ENCODE data around the gene SLIT3. TPM values are rescaled to one million over a fixed set of nuclear protein-coding genes. Genes with fewer than 3 reads are reported as not detected.

Gene SLIT3
- total and polyA plus RNA-seq, 2 donors: 8.4 to 9.2 TPM

DNA sequence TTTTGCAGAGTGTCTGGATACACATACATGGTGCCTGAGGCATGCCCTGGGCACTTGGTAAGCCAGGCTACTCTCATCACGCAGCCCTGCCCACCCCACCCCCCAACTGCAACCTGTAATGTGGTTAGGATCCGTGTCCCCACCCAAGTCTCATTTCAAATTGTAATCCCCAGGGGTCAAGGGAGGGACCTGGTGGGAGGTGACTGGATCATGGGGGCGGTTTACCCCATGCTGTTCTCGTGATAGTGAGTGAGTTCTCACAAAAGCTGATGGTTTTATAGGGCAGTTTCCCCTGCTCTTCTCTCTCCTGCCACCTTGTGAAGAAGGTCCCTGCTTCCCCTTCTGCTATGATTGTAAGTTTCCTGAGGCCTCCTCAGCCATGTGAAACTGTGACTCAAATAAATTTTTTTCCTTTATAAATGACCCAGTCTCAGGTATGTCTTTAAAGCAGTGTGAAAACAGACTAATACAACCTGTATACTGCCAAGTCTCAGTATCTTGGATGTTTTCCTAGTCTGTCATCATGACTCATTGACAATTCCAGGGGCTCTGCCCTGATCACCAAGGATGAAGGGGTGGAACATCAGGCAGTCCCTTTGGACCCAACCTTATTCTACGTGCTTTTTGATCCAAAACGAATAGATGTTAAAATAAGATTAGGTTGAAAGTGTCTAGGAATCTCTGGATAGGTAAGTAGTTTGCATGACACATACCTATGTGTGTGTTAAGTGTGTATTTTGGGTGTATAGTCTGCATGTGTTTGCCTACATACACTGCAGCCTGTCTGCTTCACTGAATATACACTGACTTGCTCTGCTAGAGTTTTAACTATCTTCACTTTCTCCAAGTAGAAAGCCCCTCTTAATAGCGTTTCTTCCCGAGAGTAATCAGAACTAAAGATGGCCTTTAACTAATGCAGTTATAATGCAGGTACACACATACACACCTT, 293.8 kb downstream of the SLIT3 start:
- no peaks in the 10 kb centered on the region for H3K27me3 ChIP-seq (ENCODE audit: control insufficient read depth in 2 of 2, insufficient read depth in 1 of 2, low read length in 1 of 2)
- 93% methylated on average over 8 of the region's 8 CpGs for WGBS
- H3K27ac ChIP-seq (ENCODE audit: low read depth in 1 of 2, low read length in 1 of 2): no peak overlapping the region
- no peaks in the 10 kb centered on the region for H3K9me3 ChIP-seq (ENCODE audit: control insufficient read depth in 2 of 2, insufficient read depth in 1 of 2, low read length in 1 of 2)
- DNase-seq (ENCODE audit: low read depth in 6 of 9, low spot score in 9 of 9): no peak
- H3K4me3 ChIP-seq (ENCODE audit: low read length in 2 of 2): no peak overlapping the region
- peaks cover 0 to 4% of the 10 kb centered on the region in 2 donors for H3K4me1 ChIP-seq (ENCODE audit: control insufficient read depth in 2 of 2, insufficient read depth in 2 of 2, low read length in 2 of 2)
- no peaks in the 10 kb centered on the region for H3K36me3 ChIP-seq (ENCODE audit: control insufficient read depth in 2 of 2, insufficient read depth in 2 of 2, low read length in 1 of 2)

DNA sequence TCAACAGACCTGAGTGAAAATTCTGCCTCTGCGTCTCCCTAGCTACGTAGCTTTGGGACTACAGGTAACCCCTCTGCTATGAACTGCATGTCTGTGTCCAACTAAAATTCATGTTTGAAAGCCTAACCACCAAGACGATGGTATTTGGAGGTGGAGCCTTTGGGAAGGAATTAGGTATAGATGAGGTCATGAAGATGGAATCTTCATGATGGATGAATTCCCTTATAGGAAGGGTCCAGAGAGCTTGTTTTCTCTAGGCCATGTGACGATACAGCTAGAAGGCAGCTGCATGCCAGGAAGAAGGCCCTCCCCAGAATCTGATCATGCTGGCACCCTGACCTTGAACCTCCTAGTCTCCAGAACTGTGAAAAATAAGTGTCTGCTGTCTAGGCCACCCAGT, 296.4 kb downstream of the SLIT3 start:
- H3K27ac ChIP-seq (ENCODE audit: low read depth in 1 of 2, low read length in 1 of 2): peak overlapping the region; percentile 20 to 58
- WGBS: 95% methylated on average over 4 of the region's 4 CpGs

DNA sequence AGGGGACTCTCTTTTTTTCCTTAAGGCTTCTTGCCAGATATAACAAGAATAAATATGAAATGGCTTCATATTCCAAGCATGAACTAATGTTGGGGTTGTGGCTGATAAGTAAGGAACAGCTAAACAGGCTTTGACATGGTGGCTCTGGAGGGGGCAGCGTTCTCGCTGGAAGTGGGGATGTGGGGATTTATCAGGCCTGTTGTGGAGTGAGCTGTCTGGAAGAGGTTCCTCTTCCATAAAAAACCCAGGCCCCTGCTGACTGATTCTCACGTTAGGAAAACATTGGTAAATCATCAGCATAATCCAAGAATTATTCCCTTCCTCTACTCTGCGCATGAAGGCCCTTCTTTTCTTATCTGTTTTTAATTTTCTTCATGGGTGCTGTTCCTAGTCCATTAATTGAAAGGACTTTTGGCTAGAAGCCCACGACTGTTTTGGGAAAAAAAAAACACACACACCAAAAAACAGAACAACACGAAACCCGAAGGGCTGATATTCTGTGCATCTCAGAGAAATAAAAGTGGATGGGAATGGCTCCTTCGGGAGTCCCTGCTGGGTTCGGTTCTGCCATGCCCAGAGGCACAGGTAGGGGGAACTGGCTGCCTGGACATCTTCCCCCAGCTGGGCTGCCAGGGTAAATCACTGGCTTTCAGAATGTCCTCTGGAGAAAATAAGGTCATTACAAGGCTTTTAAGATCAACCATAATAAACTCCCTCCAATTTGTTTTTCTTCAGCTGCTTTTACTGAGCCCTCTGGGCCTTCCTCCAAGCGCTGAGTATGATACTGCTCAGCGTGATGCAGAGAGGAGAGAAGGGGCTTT, 297.0 kb downstream of the SLIT3 start:
- Histone ChIP-seq H3K27ac (ENCODE audit: low read depth in 1 of 2, low read length in 1 of 2) (peak overlapping the region; percentile 55 to 58), H3K9me3 (ENCODE audit: control insufficient read depth in 2 of 2, insufficient read depth in 1 of 2, low read length in 1 of 2) (no peaks in the 10 kb centered on the region), H3K4me1 (ENCODE audit: control insufficient read depth in 2 of 2, insufficient read depth in 2 of 2, low read length in 2 of 2) (peaks cover 0 to 4% of the 10 kb centered on the region in 2 donors), H3K27me3 (ENCODE audit: control insufficient read depth in 2 of 2, insufficient read depth in 1 of 2, low read length in 1 of 2) (no peaks in the 10 kb centered on the region), H3K36me3 (ENCODE audit: control insufficient read depth in 2 of 2, insufficient read depth in 2 of 2, low read length in 1 of 2) (no peaks in the 10 kb centered on the region), H3K4me3 (ENCODE audit: low read length in 2 of 2) (no peak overlapping the region)
- DNase-seq (ENCODE audit: low read depth in 6 of 9, low spot score in 9 of 9): no peak
- WGBS: 90% methylated on average over 11 of the region's 11 CpGs

More for the DNA sequence above, 296.4 kb downstream of the SLIT3 start:
- no peak overlapping the region for H3K4me3 ChIP-seq (ENCODE audit: low read length in 2 of 2)
- DNase-seq (ENCODE audit: low read depth in 6 of 9, low spot score in 9 of 9): no peak
- peaks cover 0 to 4% of the 10 kb centered on the region in 2 donors for H3K4me1 ChIP-seq (ENCODE audit: control insufficient read depth in 2 of 2, insufficient read depth in 2 of 2, low read length in 2 of 2)
- no peaks in the 10 kb centered on the region for H3K9me3 ChIP-seq (ENCODE audit: control insufficient read depth in 2 of 2, insufficient read depth in 1 of 2, low read length in 1 of 2)
- H3K27me3 ChIP-seq (ENCODE audit: control insufficient read depth in 2 of 2, insufficient read depth in 1 of 2, low read length in 1 of 2): no peaks in the 10 kb centered on the region
- H3K36me3 ChIP-seq (ENCODE audit: control insufficient read depth in 2 of 2, insufficient read depth in 2 of 2, low read length in 1 of 2): no peaks in the 10 kb centered on the region

DNA sequence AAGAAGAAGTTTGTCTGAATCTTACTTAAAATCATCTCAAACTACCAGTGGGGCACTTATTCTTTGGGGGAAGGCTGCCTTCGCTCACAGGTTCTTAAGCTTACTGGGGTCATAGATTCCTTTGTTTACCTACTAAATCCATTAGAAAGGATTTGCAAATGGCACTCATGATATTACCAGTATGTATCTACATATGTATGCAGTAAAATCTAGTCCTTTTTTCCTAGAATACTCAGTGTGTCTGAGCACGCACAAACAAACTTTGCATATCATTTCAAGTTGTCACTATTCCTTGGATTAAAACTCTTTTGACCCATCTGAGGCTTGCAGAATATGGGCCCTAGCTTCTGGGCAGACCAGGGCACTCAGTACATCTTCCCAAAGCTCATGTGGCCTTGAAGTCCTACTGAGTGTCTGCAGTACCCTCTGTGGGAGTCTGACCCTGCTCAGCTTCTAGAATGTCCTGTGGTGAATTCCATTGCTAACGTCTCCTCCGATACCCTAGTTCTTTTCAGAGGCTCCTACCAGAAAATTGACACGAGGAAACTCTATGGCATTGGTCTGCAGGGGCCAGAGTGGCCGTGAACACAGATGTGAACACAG, 297.9 kb downstream of the SLIT3 start:
- no peak for DNase-seq (ENCODE audit: low read depth in 6 of 9, low spot score in 9 of 9)
- Histone ChIP-seq H3K4me1 (ENCODE audit: control insufficient read depth in 2 of 2, insufficient read depth in 2 of 2, low read length in 2 of 2) (peaks cover 0 to 4% of the 10 kb centered on the region in 2 donors), H3K27ac (ENCODE audit: low read depth in 1 of 2, low read length in 1 of 2) (peak overlapping the region in 1 of 2 donors; percentile 1), H3K4me3 (ENCODE audit: low read length in 2 of 2) (no peak overlapping the region), H3K27me3 (ENCODE audit: control insufficient read depth in 2 of 2, insufficient read depth in 1 of 2, low read length in 1 of 2) (no peaks in the 10 kb centered on the region), H3K9me3 (ENCODE audit: control insufficient read depth in 2 of 2, insufficient read depth in 1 of 2, low read length in 1 of 2) (no peaks in the 10 kb centered on the region), H3K36me3 (ENCODE audit: control insufficient read depth in 2 of 2, insufficient read depth in 2 of 2, low read length in 1 of 2) (no peaks in the 10 kb centered on the region)
- WGBS: 93% methylated on average over 6 of the region's 6 CpGs

DNA sequence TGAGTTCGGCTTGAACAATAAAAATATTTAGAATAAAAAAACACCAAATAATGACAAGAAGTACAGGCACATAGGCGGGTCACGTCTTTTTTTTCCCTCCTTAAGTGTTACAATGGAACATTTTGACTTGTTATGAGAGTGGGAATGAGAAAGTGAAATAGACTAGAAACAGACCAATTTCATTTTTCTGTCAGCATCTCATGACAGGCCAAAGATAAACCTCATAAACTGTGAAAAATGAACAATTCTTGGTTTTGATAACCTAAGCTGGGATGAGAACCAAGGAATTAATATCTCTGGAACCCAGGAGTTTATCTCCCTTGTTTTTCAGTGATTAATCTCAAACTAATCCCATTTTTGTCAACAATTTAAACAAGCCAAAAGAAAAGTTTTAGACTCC, 299.5 kb downstream of the SLIT3 start:
- Histone ChIP-seq H3K4me1 (ENCODE audit: control insufficient read depth in 2 of 2, insufficient read depth in 2 of 2, low read length in 2 of 2) (peaks cover 0 to 4% of the 10 kb centered on the region in 2 donors), H3K9me3 (ENCODE audit: control insufficient read depth in 2 of 2, insufficient read depth in 1 of 2, low read length in 1 of 2) (no peaks in the 10 kb centered on the region), H3K4me3 (ENCODE audit: low read length in 2 of 2) (no peak overlapping the region), H3K36me3 (ENCODE audit: control insufficient read depth in 2 of 2, insufficient read depth in 2 of 2, low read length in 1 of 2) (no peaks in the 10 kb centered on the region), H3K27me3 (ENCODE audit: control insufficient read depth in 2 of 2, insufficient read depth in 1 of 2, low read length in 1 of 2) (no peaks in the 10 kb centered on the region), H3K27ac (ENCODE audit: low read depth in 1 of 2, low read length in 1 of 2) (no peak overlapping the region)
- 91% methylated on average over 3 of the region's 3 CpGs for WGBS
- no peak for DNase-seq (ENCODE audit: low read depth in 6 of 9, low spot score in 9 of 9)

DNA sequence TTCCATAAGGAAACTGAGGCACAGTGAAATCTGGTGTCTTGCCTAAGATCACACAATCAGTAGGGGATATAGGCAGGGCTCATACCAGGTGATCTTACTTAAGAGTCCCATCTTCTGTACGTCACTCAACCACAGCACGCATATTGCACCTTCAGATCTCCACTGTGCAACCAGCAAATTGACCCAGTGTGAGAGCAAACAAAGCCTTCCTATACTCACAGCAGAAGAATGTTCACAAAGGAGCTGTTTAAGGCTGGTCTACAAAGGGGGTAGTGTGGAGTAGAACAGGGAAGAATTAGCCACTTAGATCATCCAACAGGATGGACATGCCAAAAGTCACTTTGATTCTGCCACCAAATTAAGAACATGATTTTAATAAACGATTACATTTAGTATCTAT, 305.9 kb downstream of the SLIT3 start:
- H3K27ac ChIP-seq (ENCODE audit: low read depth in 1 of 2, low read length in 1 of 2): no peak overlapping the region
- no peak for DNase-seq (ENCODE audit: low read depth in 6 of 9, low spot score in 9 of 9)
- no peak overlapping the region for H3K4me3 ChIP-seq (ENCODE audit: low read length in 2 of 2)
- no peaks in the 10 kb centered on the region for H3K36me3 ChIP-seq (ENCODE audit: control insufficient read depth in 2 of 2, insufficient read depth in 2 of 2, low read length in 1 of 2)
- peaks cover 0 to 3% of the 10 kb centered on the region in 2 donors for H3K4me1 ChIP-seq (ENCODE audit: control insufficient read depth in 2 of 2, insufficient read depth in 2 of 2, low read length in 2 of 2)
- H3K9me3 ChIP-seq (ENCODE audit: control insufficient read depth in 2 of 2, insufficient read depth in 1 of 2, low read length in 1 of 2): no peaks in the 10 kb centered on the region
- H3K27me3 ChIP-seq (ENCODE audit: control insufficient read depth in 2 of 2, insufficient read depth in 1 of 2, low read length in 1 of 2): no peaks in the 10 kb centered on the region
- WGBS: 96% methylated on average over 3 of the region's 3 CpGs

DNA sequence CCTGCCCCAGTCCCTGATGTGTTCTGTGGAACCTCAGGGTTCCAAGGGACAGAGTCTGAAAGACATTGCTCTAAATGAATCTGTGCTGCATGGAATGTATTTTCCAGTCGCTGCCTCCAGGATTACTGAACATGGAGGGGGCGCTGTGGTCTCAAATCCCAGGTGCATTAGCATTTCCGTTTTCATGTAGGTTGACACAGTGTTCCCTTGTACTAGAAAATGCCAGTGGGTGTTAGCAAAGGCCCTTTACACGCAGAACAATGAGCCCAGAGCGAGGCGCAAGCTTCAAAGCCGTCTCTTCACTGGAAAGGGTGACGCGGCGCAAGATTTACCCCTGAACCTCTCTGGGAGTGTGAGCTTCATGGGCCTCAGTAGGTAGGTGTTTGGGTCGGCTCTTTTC, 308.3 kb downstream of the SLIT3 start:
- 86% methylated on average over 11 of the region's 11 CpGs for WGBS
- H3K9me3 ChIP-seq (ENCODE audit: control insufficient read depth in 2 of 2, insufficient read depth in 1 of 2, low read length in 1 of 2): no peaks in the 10 kb centered on the region
- no peak for DNase-seq (ENCODE audit: low read depth in 6 of 9, low spot score in 9 of 9)
- no peak overlapping the region for H3K27ac ChIP-seq (ENCODE audit: low read depth in 1 of 2, low read length in 1 of 2)
- no peak overlapping the region for H3K4me3 ChIP-seq (ENCODE audit: low read length in 2 of 2)
- H3K36me3 ChIP-seq (ENCODE audit: control insufficient read depth in 2 of 2, insufficient read depth in 2 of 2, low read length in 1 of 2): no peaks in the 10 kb centered on the region
- H3K27me3 ChIP-seq (ENCODE audit: control insufficient read depth in 2 of 2, insufficient read depth in 1 of 2, low read length in 1 of 2): no peaks in the 10 kb centered on the region
- peaks cover 0 to 6% of the 10 kb centered on the region in 2 donors for H3K4me1 ChIP-seq (ENCODE audit: control insufficient read depth in 2 of 2, insufficient read depth in 2 of 2, low read length in 2 of 2)

DNA sequence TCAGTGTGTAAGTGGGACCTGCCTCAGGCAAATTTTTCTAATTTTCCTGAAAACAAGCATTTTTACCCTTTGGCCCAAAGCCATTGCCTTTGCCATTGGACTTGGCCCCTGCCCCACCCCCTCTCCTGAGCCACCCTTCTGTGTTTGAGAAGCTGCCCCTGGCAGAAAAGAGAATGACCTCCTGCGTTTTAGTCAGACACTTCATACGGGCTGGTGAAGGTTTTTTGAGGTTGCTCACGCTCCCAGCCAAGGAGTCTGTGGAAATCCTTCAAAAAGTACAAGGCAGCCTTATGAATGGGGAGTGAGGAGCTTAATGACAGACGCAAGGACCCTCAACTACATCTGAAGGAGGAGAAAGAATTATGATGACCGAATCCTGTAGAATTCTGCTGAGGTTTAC, 308.9 kb downstream of the SLIT3 start:
- no peak for DNase-seq (ENCODE audit: low read depth in 6 of 9, low spot score in 9 of 9)
- H3K27ac ChIP-seq (ENCODE audit: low read depth in 1 of 2, low read length in 1 of 2): no peak overlapping the region
- no peaks in the 10 kb centered on the region for H3K9me3 ChIP-seq (ENCODE audit: control insufficient read depth in 2 of 2, insufficient read depth in 1 of 2, low read length in 1 of 2)
- WGBS: 96% methylated on average over 5 of the region's 5 CpGs
- peaks cover 0 to 7% of the 10 kb centered on the region in 2 donors for H3K4me1 ChIP-seq (ENCODE audit: control insufficient read depth in 2 of 2, insufficient read depth in 2 of 2, low read length in 2 of 2)
- no peaks in the 10 kb centered on the region for H3K36me3 ChIP-seq (ENCODE audit: control insufficient read depth in 2 of 2, insufficient read depth in 2 of 2, low read length in 1 of 2)
- H3K4me3 ChIP-seq (ENCODE audit: low read length in 2 of 2): no peak overlapping the region
- H3K27me3 ChIP-seq (ENCODE audit: control insufficient read depth in 2 of 2, insufficient read depth in 1 of 2, low read length in 1 of 2): no peaks in the 10 kb centered on the region

Measured in thymus (tissue), 11 donors.